HG03097 (cell line): Measurements from ENCODE around the gene LTBP4.
"Not testable (repeated sequence)": the region's sequence is repeated elsewhere in the genome, so short reads cannot be mapped to it uniquely, and the experiment has no call there.

ENCODE experiments used
- ATAC-seq: cut with Tn5 transposase; IDR thresholded peaks from one replicate; pipeline ENCODE4 v1.9.1; 2021; ENCODE audit not compliant: unreplicated experiment, low FRiP score

Gene LTBP4

DNA sequence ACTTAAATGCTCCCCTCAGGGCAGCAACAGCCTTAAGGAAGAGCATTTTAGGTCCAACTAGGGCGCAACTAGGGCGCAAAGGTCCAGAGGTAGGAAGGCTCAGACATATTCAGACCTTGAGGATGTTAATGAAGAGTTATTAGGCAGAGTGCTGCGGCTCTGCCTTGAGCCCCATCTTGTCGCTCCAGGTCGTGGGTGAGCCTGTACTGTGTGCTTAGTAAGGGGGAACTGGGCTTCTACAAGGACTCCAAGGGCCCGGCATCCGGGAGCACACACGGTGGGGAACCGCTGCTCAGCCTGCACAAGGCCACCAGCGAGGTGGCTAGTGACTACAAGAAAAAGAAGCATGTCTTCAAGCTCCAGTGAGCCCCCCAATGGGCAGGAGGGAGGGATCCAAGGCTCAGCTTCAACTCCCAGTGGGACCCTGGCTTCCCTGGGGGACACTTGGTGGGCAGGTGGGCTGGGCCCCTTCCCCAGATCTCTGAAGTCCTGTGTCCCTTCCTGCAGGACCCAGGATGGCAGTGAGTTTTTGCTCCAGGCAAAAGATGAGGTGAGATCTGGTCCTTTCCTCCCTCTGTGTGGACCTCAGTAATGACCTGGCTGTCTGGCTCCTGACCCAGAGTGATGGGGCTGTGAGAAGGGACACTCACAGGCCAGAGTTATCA lies 29.2 kb upstream of the LTBP4 start:
- ATAC-seq: no peak

- no peak for ATAC-seq
Measured at GRCh38 chr19:40575326-40575725, 25.8 kb upstream of the LTBP4 start.

DNA sequence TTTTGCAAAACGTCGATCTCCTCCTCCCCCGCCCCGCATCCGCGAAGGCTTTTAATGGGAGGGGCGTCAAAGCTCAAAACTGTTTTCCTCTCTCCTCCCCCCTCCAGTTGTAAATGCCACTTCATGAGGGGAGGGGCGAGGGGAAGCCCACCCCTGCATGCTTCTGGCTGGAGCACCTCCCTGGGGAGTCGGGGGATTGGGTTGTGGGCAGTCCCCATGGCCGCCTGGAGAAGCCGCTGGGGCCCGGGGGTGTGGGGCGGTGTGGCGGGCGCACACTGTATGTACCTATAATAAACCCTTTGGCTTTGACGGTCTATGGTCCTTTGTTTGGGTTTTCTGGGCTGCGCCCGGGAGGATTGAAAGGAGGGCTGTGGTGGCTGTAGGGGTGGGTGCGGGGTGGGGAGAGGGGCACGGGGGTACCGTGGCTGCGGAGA lies 25.0 kb upstream of the LTBP4 start:
- peak; percentile 5 for ATAC-seq

- peak; percentile 88 for ATAC-seq
Measured at GRCh38 chr19:40576585-40577451, 24.4 kb upstream of the LTBP4 start, which contains the start of gene SHKBP1. Gene SHKBP1, plus strand, starts transcription at chr19:40576873. Its CDS starts 27 bp downstream, at chr19:40576900.

GRCh38 chr19:40578442-40578908 lies 22.7 kb upstream of the LTBP4 start:
- ATAC-seq: no peak

DNA sequence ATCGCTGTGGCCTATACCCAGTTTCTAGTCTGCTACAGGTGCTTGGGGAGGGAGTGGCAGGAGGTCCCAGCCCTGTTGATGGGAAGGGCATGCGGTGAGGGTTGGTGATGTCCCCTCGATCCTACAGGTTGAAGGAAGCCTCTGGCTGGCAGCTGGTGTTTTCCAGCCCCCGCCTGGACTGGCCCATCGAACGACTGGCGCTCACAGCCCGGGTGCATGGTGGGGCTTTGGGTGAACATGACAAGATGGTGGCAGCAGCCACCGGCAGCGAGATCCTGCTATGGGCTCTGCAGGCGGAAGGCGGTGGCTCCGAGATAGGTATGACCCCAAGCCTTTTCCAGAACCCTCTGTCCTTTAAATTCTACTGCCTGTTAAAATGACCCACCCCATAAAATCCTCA lies 20.6 kb upstream of the LTBP4 start:
- no peak for ATAC-seq

DNA sequence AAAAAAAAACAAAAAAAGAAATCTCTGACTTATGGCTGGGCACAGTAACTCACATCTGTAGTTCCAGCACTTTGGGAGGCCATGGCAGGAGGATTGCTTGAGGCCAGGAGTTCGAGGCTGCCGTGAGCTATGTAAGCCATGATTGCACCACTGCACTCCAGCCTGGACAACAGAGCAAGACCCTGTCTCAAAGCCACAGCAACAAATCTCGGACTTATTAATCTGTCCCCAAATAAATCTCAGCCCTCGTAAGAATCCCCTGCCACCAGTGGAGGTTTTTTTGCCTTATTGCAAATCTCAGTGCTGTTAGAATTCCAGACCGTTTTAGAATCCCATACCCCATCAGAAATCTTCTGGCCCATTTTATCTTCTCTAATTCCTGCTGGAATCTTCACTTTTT lies 19.6 kb upstream of the LTBP4 start:
- ATAC-seq: no peak

DNA sequence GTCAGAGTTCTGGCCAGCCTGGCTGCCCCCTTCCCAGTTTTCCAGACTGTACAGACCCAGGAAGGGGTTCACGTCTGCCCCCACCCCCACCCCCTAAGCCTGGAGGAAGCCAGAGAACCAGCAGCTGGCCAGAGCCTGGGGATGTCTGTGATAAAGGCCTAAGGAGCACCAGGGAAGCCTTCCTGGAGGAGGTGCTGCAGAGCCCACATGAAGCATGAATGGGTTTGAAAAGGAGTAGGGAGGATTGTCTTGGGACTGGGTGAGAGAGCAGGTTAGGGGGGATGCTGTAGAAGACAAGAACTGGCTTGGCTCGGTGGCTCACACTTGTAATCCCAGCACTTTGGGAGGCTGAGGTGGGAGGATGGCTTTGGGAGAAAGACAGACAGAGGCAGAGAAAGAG lies 18.7 kb upstream of the LTBP4 start:
- ATAC-seq: no peak

- ATAC-seq: no peak
Measured at GRCh38 chr19:40583283-40583682, 17.9 kb upstream of the LTBP4 start.

DNA sequence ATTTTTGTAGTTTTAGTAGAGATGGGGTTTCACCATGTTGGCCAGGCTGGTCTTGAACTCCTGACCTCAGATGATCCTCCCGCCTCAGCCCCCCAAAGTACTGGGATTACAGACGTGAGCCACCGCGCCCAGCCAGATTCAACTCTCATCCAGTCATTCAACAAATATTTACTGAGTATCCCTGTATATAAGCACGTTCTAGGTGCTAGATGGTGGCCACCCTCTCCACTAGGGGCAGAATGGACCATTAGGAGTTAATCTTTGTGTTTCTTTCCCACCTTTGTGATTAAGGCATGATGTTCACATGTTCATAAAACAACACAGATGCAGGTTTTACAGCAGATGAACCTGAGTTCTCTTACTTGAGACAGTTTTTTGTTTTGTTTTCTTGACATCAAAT lies 17.2 kb upstream of the LTBP4 start:
- ATAC-seq: no peak

DNA sequence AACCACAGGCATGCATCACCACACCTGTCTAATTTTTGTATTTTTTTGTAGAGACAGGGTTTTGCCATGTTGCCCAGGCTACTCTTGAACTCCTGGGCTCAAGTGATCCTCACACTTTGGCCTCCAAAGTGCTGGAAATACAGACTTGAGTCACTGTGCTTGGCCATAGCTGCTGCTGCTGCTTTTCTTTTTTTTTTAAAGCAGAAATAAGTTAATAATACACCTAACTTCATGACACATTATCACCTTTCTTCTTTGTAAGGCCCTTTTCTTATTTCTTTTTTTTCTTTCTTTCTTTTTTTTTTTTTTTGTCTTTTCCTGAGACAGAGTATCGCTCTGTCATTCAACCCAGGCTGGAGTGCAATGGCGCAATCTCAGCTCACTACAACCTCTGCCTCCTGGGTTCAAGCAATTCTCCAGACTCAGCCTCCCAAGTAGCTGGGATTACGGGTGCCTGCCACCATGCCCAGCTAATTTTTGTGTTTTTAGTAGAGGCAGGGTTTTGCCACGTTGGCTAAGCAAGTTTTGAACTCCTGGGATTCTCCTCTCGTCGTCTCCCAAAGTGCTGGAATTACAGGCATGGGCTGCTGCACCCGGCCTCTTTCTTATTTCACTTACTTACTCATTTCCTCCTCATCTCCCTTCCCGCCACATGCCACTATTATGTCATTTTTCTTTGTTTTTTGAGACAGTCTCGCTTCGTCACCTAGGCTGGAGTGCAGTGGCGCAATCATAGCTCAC lies 15.8 kb upstream of the LTBP4 start:
- ATAC-seq: no peak

DNA sequence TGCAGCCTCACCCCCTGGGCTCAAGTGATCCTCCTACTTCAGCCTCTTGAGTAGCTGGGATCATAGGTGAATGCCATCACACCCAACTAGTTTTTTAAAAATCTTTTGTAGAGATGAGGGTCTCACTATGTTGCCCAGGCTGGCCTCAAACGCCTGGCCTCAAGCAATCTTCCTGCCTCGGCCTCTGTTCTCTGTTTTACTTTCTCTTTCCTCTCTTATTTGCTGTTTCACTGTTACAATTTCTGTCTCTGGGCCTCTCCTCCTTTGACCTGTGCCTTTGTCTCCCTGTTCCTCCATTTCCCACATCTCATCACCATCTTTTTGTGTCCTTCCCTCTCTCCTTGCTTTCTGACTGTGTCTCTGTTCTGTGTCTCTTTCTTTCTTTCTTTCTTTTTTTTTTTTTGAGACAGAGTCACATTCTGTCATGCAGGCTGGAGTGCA lies 15.2 kb upstream of the LTBP4 start:
- no peak for ATAC-seq

- ATAC-seq: no peak
Measured at GRCh38 chr19:40586611-40587010, 14.6 kb upstream of the LTBP4 start.

GRCh38 chr19:40588110-40588854 lies 12.9 kb upstream of the LTBP4 start:
- ATAC-seq: no peak

GRCh38 chr19:40588926-40589569 lies 12.1 kb upstream of the LTBP4 start:
- ATAC-seq: no peak

DNA sequence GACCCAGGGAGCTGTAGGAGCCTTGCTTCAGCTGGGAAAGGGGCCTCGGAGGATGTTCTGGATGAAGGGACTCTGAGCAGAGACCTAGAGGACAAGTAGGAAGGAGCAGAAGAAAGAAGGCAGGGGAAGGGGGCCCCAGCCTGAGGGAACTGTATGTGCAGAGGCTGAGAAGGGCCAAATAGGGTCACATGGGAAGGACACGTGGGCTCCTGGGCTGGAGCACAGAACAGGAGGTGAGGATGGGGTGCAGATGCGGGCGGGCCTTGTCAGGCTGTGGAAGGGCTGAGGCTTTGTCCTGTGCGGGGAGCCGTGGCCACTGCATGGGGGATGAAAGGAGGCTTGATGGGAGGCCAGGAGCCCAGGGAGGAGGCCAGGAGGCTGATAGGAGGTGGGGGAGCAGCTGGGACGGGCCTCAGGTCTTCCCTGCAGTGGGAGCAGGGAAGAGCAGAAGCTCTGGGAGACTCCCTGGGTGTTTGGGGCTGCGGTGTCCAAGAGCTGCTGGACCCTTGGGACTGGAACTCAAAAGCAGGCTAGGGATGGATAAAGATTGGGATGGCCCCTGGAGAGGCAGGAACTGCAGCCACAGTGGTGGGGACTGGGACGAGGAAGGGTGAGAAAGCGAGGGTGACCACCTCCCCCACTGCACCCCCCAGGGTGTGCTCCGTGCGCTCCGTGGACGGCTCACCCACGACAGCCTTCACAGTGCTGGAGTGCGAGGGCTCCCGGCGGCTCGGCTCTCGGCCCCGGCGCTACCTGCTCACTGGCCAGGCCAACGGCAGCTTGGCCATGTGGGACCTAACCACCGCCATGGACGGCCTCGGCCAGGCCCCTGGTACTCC lies 11.4 kb upstream of the LTBP4 start:
- no peak for ATAC-seq

DNA sequence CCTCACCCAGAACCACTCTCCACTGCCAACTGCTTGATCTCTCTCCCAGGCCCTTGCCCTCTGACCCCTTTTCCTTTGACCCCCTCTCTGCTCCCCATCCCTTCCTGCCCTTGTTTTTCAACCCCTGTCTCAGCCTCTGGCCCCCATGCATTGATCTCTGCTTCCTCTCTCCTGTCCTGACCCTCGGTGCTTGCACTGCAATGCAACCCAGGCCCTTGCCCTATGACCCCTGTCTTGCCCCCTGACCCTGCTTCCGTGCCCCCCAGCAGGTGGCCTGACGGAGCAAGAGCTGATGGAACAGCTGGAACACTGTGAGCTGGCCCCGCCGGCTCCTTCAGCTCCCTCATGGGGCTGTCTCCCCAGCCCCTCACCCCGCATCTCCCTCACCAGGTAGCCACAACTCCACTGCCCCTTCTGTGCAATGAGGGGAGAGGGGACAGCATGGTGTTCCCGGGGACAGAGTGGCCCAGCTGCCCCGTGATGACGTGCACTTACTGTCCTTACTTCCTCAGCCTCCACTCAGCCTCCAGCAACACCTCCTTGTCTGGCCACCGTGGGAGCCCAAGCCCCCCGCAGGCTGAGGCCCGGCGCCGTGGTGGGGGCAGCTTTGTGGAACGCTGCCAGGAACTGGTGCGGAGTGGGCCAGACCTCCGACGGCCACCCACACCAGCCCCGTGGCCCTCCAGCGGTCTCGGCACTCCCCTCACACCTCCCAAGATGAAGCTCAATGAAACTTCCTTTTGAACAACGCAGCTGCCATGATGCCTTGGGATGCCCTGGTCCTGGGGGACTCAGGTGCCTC lies 10.5 kb upstream of the LTBP4 start:
- ATAC-seq: no peak

GRCh38 chr19:40591724-40592123 lies 9.4 kb upstream of the LTBP4 start:
- not testable (repeated sequence) for ATAC-seq
